ENCODE data around the gene SETD1A.

The SETD1A gene

DNA sequence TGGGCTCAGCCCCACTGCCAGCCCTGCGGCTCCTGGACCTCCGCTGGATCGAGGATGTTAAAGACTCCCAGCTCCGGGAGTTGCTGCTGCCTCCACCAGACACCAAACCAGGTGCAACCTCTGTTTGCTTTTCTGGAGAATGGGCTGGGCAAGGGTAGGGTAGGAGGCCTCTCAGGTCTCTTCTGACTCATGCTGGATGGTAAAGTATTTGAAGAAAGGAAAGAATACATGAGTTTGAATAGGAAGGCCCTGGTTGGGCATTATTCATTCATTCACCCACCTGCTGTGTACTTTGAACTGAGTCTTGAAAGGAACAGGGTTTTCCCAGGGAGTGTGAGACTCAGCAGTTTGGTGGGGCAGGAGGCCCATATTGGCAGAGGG is 15.1 kb upstream of the SETD1A start:
- TF ChIP-seq CTCF (IDR thresholded peaks at IDR 0.05; ENCODE audit: extremely low read depth, insufficient read depth, missing control alignments): no peak
- in situ Hi-C loops (cut with MboI; ENCODE audit: low pct_unique_long_range_greater_than_20kb, low sequenced_read_pairs, unreplicated experiment): no loop called here
- no peak for DNase-seq (ENCODE audit: low spot score)

DNA sequence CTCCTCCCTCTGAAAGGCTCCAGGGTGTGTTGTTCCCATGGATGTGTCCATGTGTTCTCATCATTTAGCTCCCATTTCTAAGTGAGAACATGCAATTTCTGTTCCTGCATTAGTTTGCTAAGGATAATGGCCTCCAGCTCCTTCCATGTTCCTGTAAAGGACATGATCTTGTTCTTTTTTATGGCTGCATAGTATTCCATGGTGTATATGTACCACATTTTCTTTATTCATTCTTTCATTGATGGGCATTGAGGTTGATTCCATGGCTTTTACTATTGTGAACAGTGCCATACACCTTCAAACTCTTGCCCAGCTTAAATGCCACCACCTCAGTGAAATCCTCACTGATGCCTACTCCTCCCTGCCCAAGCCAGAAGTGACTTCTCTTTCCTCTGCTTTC is 13.2 kb upstream of the SETD1A start:
- DNase-seq (ENCODE audit: low spot score): no peak
- TF ChIP-seq CTCF (IDR thresholded peaks at IDR 0.05; ENCODE audit: extremely low read depth, insufficient read depth, missing control alignments): no peak
- in situ Hi-C loops (cut with MboI; ENCODE audit: low pct_unique_long_range_greater_than_20kb, low sequenced_read_pairs, unreplicated experiment): no loop called here

DNA sequence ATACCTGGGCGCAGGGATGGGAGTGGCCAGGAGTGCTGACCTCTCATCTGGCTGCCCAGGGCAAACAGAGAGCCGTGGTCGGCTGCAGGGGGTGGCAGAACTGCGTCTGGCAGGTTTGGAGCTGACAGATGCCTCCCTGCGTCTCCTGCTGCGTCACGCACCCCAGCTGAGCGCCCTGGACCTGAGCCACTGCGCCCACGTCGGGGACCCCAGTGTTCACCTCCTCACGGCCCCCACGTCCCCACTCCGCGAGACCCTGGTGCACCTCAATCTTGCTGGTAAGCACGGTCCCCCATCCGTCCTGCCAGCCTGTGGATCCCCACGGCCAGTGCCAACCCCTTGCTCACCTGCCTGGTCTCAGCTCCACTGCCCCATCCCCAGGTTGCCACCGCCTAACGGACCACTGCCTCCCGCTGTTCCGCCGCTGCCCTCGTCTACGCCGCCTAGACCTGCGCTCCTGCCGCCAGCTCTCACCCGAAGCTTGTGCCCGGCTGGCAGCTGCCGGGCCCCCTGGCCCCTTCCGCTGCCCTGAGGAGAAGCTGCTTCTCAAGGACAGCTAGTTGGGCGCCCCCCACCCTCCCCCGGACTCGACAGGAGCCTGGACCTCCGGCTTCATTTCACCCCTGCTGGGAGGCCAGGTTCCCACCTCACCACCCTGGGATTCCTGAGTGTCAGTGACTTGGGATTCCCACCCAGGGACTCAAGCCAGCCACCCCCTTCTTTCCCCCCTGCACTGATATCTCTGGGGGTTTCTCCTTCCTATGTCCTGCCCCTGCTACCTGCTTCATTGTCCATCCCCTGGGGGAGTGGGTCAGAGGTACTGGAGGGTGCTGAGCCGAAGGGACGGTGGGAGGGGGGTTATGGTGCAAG is 10.6 kb upstream of the SETD1A start:
- DNase-seq (ENCODE audit: low spot score): no peak
- in situ Hi-C loops (cut with MboI; ENCODE audit: low pct_unique_long_range_greater_than_20kb, low sequenced_read_pairs, unreplicated experiment): no loop called here
- no peak for TF ChIP-seq CTCF (IDR thresholded peaks at IDR 0.05; ENCODE audit: extremely low read depth, insufficient read depth, missing control alignments)

DNA sequence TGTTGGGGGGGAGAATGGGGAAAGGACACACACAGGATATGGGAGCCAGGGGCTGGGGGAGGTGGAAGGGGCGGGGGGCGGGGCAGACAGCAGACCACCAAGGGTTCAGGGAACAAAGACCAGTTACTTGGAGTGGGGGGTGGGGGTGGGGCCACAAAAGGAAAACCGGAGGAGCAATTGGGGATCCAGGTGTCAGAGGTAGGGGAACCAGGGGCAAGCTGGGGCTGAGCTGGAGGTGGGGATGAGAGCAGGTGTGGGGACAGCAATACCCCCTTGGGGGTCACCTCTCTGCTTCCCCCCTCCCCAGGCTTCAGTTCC is 10.1 kb upstream of the SETD1A start:
- no peak for TF ChIP-seq CTCF (IDR thresholded peaks at IDR 0.05; ENCODE audit: extremely low read depth, insufficient read depth, missing control alignments)
- in situ Hi-C loops (cut with MboI; ENCODE audit: low pct_unique_long_range_greater_than_20kb, low sequenced_read_pairs, unreplicated experiment): no loop called here
- DNase-seq (ENCODE audit: low spot score): no peak

DNA sequence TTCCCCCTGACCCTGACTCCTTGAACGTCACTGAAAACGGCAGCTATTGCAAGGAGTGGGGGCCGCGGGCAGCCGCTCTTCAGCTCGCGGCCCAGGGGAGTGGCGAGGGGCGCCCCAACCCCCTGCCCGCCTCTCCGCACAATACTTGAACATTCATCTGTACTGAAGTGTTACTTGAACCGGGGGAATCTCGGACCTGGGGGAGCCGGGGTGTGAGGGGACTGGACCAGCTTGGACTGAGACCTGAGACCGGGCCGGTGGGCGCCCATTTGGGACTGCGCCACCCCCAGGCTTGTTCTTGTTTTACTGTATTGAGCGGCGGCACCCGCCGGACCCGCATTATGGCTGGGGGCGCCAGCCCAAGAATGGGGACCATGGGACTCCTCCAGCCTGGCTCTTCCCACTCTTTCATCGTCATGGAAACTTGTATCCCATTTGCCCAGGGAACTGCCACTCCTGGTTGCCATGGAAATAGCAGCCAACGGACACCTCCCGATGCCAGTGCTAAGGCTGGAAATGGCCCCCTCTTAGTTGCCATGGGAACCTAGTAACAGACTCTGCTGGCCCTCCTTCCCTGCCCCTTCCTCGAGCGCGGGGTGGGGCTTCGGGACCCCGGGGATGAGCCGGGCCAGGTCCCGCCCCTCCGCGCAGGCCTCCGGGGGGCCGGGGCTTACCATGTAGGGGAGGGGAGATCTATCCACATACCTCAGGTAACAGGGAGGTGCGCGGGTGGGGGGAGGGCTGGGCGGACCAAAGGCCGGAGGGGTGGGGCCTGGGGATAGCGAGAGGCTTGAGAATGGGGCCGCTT is 9.5 kb upstream of the SETD1A start:
- peak; percentile 59 for DNase-seq (ENCODE audit: low spot score)
- in situ Hi-C loops (cut with MboI; ENCODE audit: low pct_unique_long_range_greater_than_20kb, low sequenced_read_pairs, unreplicated experiment): no loop called here
- TF ChIP-seq CTCF (IDR thresholded peaks at IDR 0.05; ENCODE audit: extremely low read depth, insufficient read depth, missing control alignments): no peak

- in situ Hi-C loops (cut with MboI; ENCODE audit: low pct_unique_long_range_greater_than_20kb, low sequenced_read_pairs, unreplicated experiment): no loop called here
- DNase-seq (ENCODE audit: low spot score): peak; percentile 88
- no peak for TF ChIP-seq CTCF (IDR thresholded peaks at IDR 0.05; ENCODE audit: extremely low read depth, insufficient read depth, missing control alignments)
These were observed 8.6 kb upstream of the SETD1A start, which contains the start of gene ORAI3 for GRCh38 chr16:30948667-30949649. Gene ORAI3, plus strand, starts transcription at chr16:30949068. Its CDS starts 222 bp downstream, at chr16:30949290.

Measured in GM13977 (cell line).